Skeletal muscle satellite cell (primary cell): ENCODE results near the gene TFCP2L1.

Experiments used
- H3K27me3 ChIP-seq: 2 replicates; pipeline ENCODE4 v1.7.0; 2013; ENCODE audit warnings: low read length; ENCODE audit not compliant: control insufficient read depth, insufficient read depth
- H3K36me3 ChIP-seq: 2 replicates; pipeline ENCODE4 v1.7.0; 2013; ENCODE audit warnings: mild to moderate bottlenecking, control low read depth, low read length; ENCODE audit not compliant: insufficient read depth
- H3K4me1 ChIP-seq: 2 replicates; pipeline ENCODE4 v1.7.0; 2013; ENCODE audit warnings: low read length; ENCODE audit not compliant: control insufficient read depth, insufficient read depth
- H3K4me2 ChIP-seq: 2 replicates; pipeline ENCODE4 v1.7.0; 2013; ENCODE audit warnings: mild to moderate bottlenecking, low read length
- H3K4me3 ChIP-seq: 2 replicates; pipeline ENCODE4 v1.7.0; 2013; ENCODE audit warnings: low read length
- H3K9ac ChIP-seq: 2 replicates; pipeline ENCODE4 v1.7.0; 2013; ENCODE audit warnings: mild to moderate bottlenecking, low read depth, low read length, moderate library complexity
- H3K9me3 ChIP-seq: replicated peaks from 2 replicates; pipeline ENCODE4 v1.7.0; 2013; ENCODE audit warnings: mild to moderate bottlenecking, control low read depth, low read length

The TFCP2L1 gene

DNA sequence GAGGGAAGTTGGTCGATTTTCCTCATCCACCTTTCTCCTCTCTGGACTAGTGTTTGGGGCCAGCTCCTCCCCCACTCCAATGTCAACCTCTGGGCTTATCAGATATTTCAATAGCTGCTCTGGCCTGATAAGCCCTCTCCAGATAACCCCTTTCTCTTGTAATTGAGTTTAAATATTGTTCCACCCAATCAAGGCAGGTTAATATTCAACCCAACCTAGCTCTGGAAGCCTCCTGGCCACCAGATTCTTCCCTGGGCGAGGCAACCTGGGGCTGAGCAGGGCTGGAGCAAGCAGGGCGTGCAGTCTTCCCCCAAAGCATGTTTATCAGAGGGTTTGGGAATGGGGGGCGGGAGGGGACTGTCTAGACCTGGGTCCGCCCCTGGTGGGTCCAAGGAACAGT, 73.8 kb downstream of the TFCP2L1 start:
- H3K4me3 ChIP-seq = no peak overlapping the region
- H3K9ac ChIP-seq = no peak overlapping the region

DNA sequence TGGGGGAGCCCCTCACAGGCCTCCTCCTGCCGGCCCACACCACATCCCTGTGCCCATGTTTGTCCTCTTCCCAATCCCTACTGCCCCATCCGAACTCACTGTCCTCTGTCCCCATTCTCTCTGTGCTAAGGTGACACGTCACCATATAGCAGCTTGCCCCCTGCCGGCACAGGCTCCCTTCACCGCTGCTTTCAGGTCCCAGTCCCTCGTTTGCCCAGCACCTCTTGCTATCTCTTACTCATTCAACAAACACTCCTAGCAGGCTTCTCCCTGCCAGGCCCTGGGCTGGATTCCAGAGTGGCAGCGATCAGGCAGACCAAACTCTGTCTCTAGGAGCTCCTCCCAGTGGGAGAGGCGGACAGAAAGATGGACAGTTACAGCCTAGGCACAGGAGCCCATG, 74.3 kb downstream of the TFCP2L1 start:
- H3K27me3 ChIP-seq = peaks cover 11% of the 10 kb centered on the region
- no peak overlapping the region for H3K4me3 ChIP-seq
- no peaks in the 10 kb centered on the region for H3K9me3 ChIP-seq
- no peak overlapping the region for H3K4me2 ChIP-seq
- no peak overlapping the region for H3K9ac ChIP-seq
- peaks cover 5% of the 10 kb centered on the region for H3K4me1 ChIP-seq
- H3K36me3 ChIP-seq = no peaks in the 10 kb centered on the region

More for the DNA sequence above, 73.8 kb downstream of the TFCP2L1 start:
- Histone ChIP-seq H3K9me3 (no peaks in the 10 kb centered on the region), H3K27me3 (peaks cover 14% of the 10 kb centered on the region), H3K36me3 (no peaks in the 10 kb centered on the region), H3K4me2 (no peak overlapping the region), H3K4me1 (peaks cover 5% of the 10 kb centered on the region)

DNA sequence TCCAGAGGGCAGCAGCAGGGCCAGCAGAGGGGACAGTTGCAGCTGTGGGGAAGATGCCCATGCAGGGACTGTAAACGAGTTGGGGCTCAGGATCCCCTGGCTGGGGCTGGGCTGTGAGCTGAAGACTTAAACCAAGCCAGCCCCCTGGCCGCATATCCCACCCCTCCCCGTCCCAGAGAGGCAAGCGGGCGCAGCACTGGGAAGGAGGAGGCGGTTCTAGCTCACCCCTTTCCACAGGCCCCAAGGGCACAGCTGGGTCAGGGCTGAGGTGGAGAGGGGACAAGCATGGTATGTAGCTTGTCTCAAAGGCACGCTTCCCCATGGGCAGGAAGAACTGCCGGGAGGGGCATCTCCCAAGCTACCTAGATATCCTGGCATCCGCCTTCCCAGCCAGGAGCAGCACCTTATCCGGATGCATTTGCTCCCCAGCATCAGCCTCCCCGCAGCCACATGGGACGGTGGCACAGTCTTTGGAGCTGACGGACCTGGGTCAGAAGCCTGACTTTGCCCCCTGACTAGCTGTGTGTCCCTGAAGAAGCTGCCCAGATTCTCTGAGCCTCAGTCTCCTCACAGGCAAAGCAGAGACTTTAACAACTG, 75.9 kb downstream of the TFCP2L1 start:
- peaks cover 5% of the 10 kb centered on the region for H3K4me1 ChIP-seq
- no peaks in the 10 kb centered on the region for H3K9me3 ChIP-seq
- peaks cover 9% of the 10 kb centered on the region for H3K27me3 ChIP-seq
- no peaks in the 10 kb centered on the region for H3K36me3 ChIP-seq
- H3K4me2 ChIP-seq = no peak overlapping the region
- H3K9ac ChIP-seq = no peak overlapping the region
- H3K4me3 ChIP-seq = no peak overlapping the region

DNA sequence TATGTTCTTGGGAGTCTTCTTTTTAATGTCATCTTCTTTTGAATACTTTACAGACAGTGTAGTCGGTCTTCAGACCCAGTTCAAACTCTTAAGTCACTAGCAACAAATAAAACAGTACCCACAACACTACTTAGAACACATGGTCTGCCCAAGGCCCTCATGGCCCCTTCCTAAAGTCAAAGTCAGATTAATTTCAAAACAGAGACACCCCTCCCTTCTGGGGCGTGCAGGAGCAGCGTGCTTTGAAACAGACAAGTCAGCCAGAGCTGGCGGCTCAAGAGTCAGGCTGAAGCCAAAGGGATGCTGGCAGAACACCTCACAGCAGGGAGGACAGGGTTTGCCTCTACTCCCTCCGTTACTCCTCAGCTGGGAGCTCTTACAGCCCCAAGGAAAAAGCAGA, 77.5 kb downstream of the TFCP2L1 start:
- Histone ChIP-seq H3K4me3 (no peak overlapping the region), H3K36me3 (no peaks in the 10 kb centered on the region), H3K4me2 (no peak overlapping the region), H3K9me3 (no peaks in the 10 kb centered on the region), H3K4me1 (peaks cover 5% of the 10 kb centered on the region), H3K27me3 (peaks cover 9% of the 10 kb centered on the region), H3K9ac (no peak overlapping the region)

DNA sequence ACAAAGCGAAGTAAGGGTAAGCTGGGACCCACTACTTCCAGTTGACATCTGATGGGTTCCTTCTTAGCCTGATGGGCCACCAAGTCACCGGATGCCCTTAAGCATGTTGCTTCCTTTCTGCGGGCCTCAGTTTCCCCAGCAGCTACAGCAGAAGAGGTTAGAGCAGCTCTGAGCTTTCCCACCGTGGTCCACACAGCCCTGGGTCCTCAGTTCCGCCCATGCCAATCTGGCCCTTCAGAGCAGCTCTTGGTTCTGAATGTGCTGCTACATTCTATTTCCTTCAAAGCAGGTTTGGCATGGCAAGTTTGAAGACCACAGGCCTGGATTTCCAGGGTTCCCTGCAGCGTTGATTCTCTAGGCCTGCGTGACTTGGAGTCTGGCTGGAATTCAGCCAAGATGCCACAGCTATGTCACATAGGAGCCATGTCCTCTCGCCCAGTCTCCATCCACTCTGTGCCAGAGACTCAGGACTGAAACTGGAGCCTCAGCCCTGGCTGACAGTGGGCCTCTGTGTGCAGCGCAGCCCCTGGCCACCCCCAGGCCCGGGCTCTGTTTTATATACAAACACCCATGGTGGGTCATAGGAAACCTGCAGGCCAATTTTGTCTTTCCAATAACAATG, 79.6 kb downstream of the TFCP2L1 start:
- H3K36me3 ChIP-seq = no peaks in the 10 kb centered on the region
- H3K9ac ChIP-seq = no peak overlapping the region
- no peaks in the 10 kb centered on the region for H3K4me1 ChIP-seq
- peaks cover 4% of the 10 kb centered on the region for H3K27me3 ChIP-seq
- H3K4me3 ChIP-seq = no peak overlapping the region
- H3K9me3 ChIP-seq = no peaks in the 10 kb centered on the region
- H3K4me2 ChIP-seq = no peak overlapping the region

DNA sequence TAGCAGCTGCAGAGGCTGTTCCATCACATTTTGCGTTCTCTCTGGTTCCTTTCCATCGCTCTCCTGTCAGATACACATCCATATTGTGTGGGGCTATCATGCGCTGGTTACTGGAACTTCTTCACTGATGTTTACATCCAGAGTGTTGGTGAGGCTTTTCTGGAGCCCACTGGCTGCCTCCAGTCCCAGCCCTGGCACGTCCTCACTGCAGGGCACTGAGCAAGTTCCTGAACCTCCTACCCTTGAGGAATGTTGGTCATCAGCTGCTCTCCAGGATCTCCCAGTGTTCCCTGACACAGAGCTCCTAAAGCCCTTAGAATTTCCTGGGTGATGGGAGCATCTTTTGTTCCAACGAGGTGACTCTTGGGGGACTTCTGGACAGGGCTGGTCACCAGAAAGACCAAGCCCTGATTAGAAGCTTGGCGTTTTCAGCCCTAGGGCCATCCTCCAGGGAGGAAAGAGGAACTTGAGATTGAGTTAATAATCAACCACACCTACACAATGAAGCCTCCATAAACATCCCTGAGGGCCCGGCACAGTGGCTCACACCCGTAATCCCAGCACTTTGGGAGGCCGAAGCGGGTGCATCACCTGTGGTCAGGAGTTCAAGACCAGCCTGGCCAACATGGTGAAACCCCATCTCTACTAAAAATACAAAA, 81.3 kb downstream of the TFCP2L1 start:
- Histone ChIP-seq H3K27me3 (no peaks in the 10 kb centered on the region), H3K9ac (no peak overlapping the region), H3K36me3 (no peaks in the 10 kb centered on the region), H3K4me1 (no peaks in the 10 kb centered on the region), H3K9me3 (no peaks in the 10 kb centered on the region), H3K4me3 (no peak overlapping the region), H3K4me2 (no peak overlapping the region)

DNA sequence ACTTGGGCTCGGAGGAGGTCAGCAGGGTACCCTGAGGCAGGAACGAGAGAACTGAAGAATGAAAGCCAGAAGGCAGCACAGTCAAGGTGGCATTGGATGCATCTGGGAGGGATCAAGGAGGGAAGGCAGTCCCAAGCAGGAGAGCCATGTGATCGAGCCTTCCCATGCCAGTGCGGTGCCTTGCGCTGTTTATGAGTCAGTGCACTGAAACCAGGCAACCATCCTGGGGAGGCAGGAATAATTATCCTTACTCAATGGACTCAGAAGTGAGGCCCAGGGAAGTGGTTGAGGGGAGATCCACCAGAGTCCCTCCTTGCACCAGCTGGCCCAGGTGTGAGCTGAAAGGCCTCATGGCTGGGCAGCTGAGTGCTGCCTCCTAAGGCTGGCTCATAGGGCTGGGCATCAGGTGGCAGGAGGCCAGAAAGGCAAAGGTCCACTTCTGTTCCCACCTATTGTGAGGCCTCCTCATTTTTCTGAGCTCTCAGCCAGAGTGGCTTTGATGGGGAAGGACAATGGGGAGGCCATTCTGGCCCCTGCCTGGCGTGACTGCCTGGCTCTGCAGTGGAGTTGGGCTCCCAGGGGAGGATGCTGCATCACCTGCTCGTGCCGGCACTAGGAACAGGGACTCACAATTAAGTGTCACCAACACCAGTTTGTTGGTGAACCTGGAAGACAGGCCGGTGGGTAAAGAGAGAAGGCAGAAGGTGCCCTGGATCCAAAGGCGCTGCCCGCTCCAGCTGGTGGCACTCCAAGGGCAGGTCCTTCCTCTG, 82.3 kb downstream of the TFCP2L1 start:
- Histone ChIP-seq H3K9me3 (no peaks in the 10 kb centered on the region), H3K27me3 (no peaks in the 10 kb centered on the region), H3K4me3 (no peak overlapping the region), H3K4me1 (peaks cover 6% of the 10 kb centered on the region), H3K36me3 (no peaks in the 10 kb centered on the region), H3K9ac (no peak overlapping the region), H3K4me2 (no peak overlapping the region)

DNA sequence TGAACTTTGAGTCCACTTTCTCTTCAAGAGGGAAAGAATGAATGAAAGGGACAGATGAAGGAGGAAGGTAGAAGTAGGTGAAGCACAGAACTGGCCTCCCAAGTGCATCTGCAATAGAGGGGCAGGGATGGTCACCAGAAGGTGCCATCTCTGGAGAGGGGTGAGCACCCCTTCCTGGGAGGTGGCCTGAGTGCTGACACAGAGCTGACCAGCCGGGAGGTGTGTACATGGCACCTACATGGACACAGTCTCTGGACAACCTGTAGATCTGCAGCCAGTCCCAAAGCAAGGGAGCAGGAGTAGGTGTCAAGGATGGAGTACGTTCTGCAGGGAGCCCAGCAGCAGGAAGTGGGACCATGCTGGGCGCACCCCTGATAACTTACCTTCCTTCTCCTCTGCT, 83.2 kb downstream of the TFCP2L1 start:
- Histone ChIP-seq H3K4me1 (peaks cover 15% of the 10 kb centered on the region), H3K36me3 (no peaks in the 10 kb centered on the region)

DNA sequence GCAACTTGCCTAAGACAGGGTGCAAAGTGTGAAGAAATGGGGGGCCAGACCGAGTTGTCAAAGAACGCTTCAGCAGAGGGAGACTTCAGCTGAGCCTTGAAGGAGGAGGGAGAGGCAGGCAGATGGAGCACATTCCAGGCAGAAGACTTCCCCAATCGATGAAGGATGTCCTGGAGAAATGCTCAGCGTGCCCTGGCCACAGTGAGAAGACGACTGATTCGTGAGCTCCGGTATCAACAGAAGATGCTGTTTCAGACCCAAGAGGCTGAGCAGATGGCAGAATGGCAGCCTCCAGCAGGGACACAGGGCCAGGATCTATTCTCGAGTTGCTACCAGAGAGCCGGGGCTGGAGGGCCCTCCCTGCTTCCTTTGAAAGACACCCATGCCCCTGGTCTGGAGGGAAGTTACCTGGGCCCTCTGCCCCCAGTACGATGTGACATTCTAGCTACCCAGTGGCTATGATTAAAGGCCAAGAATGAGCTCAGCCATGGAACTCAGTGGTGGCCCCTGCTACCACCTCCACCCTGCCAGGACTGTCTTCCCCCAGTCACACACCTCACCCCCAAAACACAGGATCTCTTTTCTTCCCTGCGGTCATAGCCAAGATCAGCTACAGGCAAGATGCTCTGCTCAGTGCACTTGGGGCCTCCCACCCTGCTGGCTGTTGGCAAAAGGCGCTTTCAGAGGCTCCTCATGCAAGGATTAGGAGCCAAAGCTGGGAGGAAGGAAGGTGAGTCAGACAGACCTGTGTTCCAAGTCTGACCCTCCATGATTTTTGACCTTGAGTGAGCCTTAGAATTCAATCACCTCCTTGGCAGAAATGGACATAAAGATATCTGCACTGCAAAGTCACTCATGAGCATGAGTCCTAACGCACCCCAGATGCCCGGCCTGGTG, 84.3 kb downstream of the TFCP2L1 start:
- H3K4me1 ChIP-seq = peaks cover 22% of the 10 kb centered on the region
- no peaks in the 10 kb centered on the region for H3K9me3 ChIP-seq
- H3K4me2 ChIP-seq = no peak overlapping the region
- H3K9ac ChIP-seq = no peak overlapping the region
- H3K4me3 ChIP-seq = no peak overlapping the region
- H3K36me3 ChIP-seq = no peaks in the 10 kb centered on the region
- H3K27me3 ChIP-seq = no peaks in the 10 kb centered on the region

More for the DNA sequence above, 83.2 kb downstream of the TFCP2L1 start:
- no peaks in the 10 kb centered on the region for H3K27me3 ChIP-seq
- no peaks in the 10 kb centered on the region for H3K9me3 ChIP-seq
- H3K9ac ChIP-seq = no peak overlapping the region
- H3K4me2 ChIP-seq = no peak overlapping the region
- H3K4me3 ChIP-seq = no peak overlapping the region

DNA sequence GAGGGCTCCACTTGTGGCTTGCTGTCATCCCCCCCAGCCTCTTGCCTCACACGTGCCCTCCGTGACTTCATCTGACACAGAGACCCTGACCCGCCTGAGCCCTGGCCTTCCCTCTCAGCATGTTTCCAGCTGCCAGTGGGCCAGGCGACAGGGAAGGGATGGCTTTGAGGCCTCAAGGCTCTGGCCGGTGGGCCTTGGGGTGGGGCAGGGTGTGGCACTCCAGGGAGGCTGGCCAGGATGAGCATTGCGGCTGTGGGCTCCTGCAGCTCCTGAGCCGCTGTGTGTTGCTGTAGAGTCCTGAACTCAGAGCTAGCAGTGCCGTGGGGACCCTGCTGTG, 85.0 kb downstream of the TFCP2L1 start:
- Histone ChIP-seq H3K9ac (no peak overlapping the region), H3K9me3 (no peaks in the 10 kb centered on the region), H3K36me3 (no peaks in the 10 kb centered on the region), H3K4me3 (no peak overlapping the region), H3K4me1 (peaks cover 22% of the 10 kb centered on the region), H3K4me2 (no peak overlapping the region), H3K27me3 (no peaks in the 10 kb centered on the region)
